ENCODE measurements around the gene MFNG.
A peak's percentile ranks its signal among the peaks of the same experiment; 100 is the strongest.
"Not testable (repeated sequence)": the region's sequence is repeated elsewhere in the genome, so short reads cannot be mapped to it uniquely, and the experiment has no call there.

The MFNG gene

GRCh38 chr22:37486224-37486845 lies at the start of gene MFNG:
Gene MFNG, minus strand, starts transcription at chr22:37486384. Its CDS starts 207 bp downstream, at chr22:37486177.
- DNase-seq: peak; percentile 80

- no peak for DNase-seq
These were observed 49.0 kb upstream of the MFNG start for GRCh38 chr22:37535159-37535558.

GRCh38 chr22:37534445-37534844 lies 48.3 kb upstream of the MFNG start:
- no peak for DNase-seq

- DNase-seq: no peak
These were observed 47.8 kb upstream of the MFNG start for GRCh38 chr22:37533995-37534394.

- DNase-seq: no peak
These were observed 43.6 kb upstream of the MFNG start for GRCh38 chr22:37529652-37530345.

GRCh38 chr22:37527952-37528351 lies 41.8 kb upstream of the MFNG start:
- DNase-seq: not testable (repeated sequence)

- DNase-seq: not testable (repeated sequence)
These were observed 41.0 kb upstream of the MFNG start for GRCh38 chr22:37527081-37527752.

- DNase-seq: no peak
These were observed 40.2 kb upstream of the MFNG start for GRCh38 chr22:37526376-37526775.

GRCh38 chr22:37525746-37526350 lies 39.7 kb upstream of the MFNG start:
- no peak for DNase-seq

- DNase-seq: no peak
These were observed 39.0 kb upstream of the MFNG start for GRCh38 chr22:37525073-37525745.

GRCh38 chr22:37522482-37522881 lies 36.3 kb upstream of the MFNG start:
- no peak for DNase-seq

- DNase-seq: no peak
These were observed 35.1 kb upstream of the MFNG start for GRCh38 chr22:37521236-37521739.

GRCh38 chr22:37520776-37521191 lies 34.6 kb upstream of the MFNG start:
- no peak for DNase-seq

GRCh38 chr22:37519268-37520195 lies 33.3 kb upstream of the MFNG start, which contains the start of gene CARD10:
Gene CARD10, minus strand, starts transcription at chr22:37519415. Its CDS starts 215 bp downstream, at chr22:37519200.
- DNase-seq: no peak

- DNase-seq: no peak
These were observed 32.5 kb upstream of the MFNG start for GRCh38 chr22:37518509-37519267.

- DNase-seq: no peak
These were observed 31.8 kb upstream of the MFNG start for GRCh38 chr22:37517826-37518450.

GRCh38 chr22:37516456-37516855 lies 30.3 kb upstream of the MFNG start:
- DNase-seq: no peak

- DNase-seq: no peak
These were observed 29.7 kb upstream of the MFNG start for GRCh38 chr22:37515901-37516300.

- no peak for DNase-seq
These were observed 28.4 kb upstream of the MFNG start for GRCh38 chr22:37514526-37515051.

All from stimulated activated CD4-positive, alpha-beta T cell treated with anti-CD3 and anti-CD28 coated beads, Interleukin-1b, Interleukin-23, amount 100 ng/mL, for 48 hours (primary cell).